GM21786 (cell line): Measurements from ENCODE around the gene ZNF135.

Source experiments
- ATAC-seq: cut with Tn5 transposase; IDR thresholded peaks from one replicate; pipeline ENCODE4 v1.9.1; 2021; ENCODE audit not compliant: unreplicated experiment

Gene ZNF135

GRCh38 chr19:58059003-58059670 is at the start of gene ZNF135:
Gene ZNF135, plus strand, starts transcription at chr19:58059282. Its CDS starts 721 bp downstream, at chr19:58060003.
- ATAC-seq, result no peak

GRCh38 chr19:58009301-58009665 is 49.8 kb upstream of the ZNF135 start:
- no peak for ATAC-seq

GRCh38 chr19:58009666-58010301 is 49.3 kb upstream of the ZNF135 start:
- no peak for ATAC-seq

- ATAC-seq, result no peak
Measured at GRCh38 chr19:58010507-58010906, 48.6 kb upstream of the ZNF135 start.

GRCh38 chr19:58014141-58014540 is 44.9 kb upstream of the ZNF135 start:
- ATAC-seq, result no peak

- no peak for ATAC-seq
Measured at GRCh38 chr19:58020129-58020528, 39.0 kb upstream of the ZNF135 start.

- ATAC-seq, result no peak
Measured at GRCh38 chr19:58021541-58022282, 37.4 kb upstream of the ZNF135 start.

GRCh38 chr19:58022283-58022660 is 36.8 kb upstream of the ZNF135 start:
- ATAC-seq, result no peak

- no peak for ATAC-seq
Measured at GRCh38 chr19:58024661-58025060, 34.4 kb upstream of the ZNF135 start.

- ATAC-seq, result no peak
Measured at GRCh38 chr19:58033741-58034476, 25.2 kb upstream of the ZNF135 start, which contains the start of gene ZSCAN1. Gene ZSCAN1, plus strand, starts transcription at chr19:58034025. Its CDS starts 3,812 bp downstream, at chr19:58037837.

- ATAC-seq, result no peak
Measured at GRCh38 chr19:58034477-58034793, 24.6 kb upstream of the ZNF135 start.

GRCh38 chr19:58035863-58036262 is 23.2 kb upstream of the ZNF135 start:
- no peak for ATAC-seq

GRCh38 chr19:58037927-58038687 is 21.0 kb upstream of the ZNF135 start:
- no peak for ATAC-seq

- no peak for ATAC-seq
Measured at GRCh38 chr19:58038688-58039204, 20.3 kb upstream of the ZNF135 start.

- ATAC-seq, result no peak
Measured at GRCh38 chr19:58040751-58041525, 18.1 kb upstream of the ZNF135 start.

- no peak for ATAC-seq
Measured at GRCh38 chr19:58042495-58043340, 16.4 kb upstream of the ZNF135 start.

- no peak for ATAC-seq
Measured at GRCh38 chr19:58044391-58044790, 14.7 kb upstream of the ZNF135 start.

- no peak for ATAC-seq
Measured at GRCh38 chr19:58044886-58045285, 14.2 kb upstream of the ZNF135 start.
